GM18526 (cell line): ENCODE results near the gene USH2A.

Experiments
- POLR2A ChIP-seq: IDR thresholded peaks from 3 replicates; pipeline ENCODE4 v1.6.1; 2011; ENCODE audit not compliant: insufficient read length; ENCODE audit errors: extremely low read depth

Gene USH2A

GRCh38 chr1:215887627-215888026 lies 535.6 kb downstream of the USH2A start:
- TF ChIP-seq POLR2A: no peak

- TF ChIP-seq POLR2A: no peak
Observed at GRCh38 chr1:215883004-215883403, 540.2 kb downstream of the USH2A start.

- TF ChIP-seq POLR2A: no peak
Observed at GRCh38 chr1:215878843-215879242, 544.4 kb downstream of the USH2A start.

- TF ChIP-seq POLR2A: no peak
Observed at GRCh38 chr1:215878128-215878527, 545.1 kb downstream of the USH2A start.

- no peak for TF ChIP-seq POLR2A
Observed at GRCh38 chr1:215877452-215877951, 545.7 kb downstream of the USH2A start.

GRCh38 chr1:215875712-215876111 lies 547.5 kb downstream of the USH2A start:
- TF ChIP-seq POLR2A: no peak

- no peak for TF ChIP-seq POLR2A
Observed at GRCh38 chr1:215875236-215875635, 548.0 kb downstream of the USH2A start.

GRCh38 chr1:215872658-215873057 lies 550.6 kb downstream of the USH2A start:
- TF ChIP-seq POLR2A: no peak

GRCh38 chr1:215868500-215868899 lies 554.7 kb downstream of the USH2A start:
- no peak for TF ChIP-seq POLR2A

- no peak for TF ChIP-seq POLR2A
Observed at GRCh38 chr1:215865060-215865459, 558.2 kb downstream of the USH2A start.

- TF ChIP-seq POLR2A: no peak
Observed at GRCh38 chr1:215863796-215864195, 559.5 kb downstream of the USH2A start.

GRCh38 chr1:215860833-215861232 lies 562.4 kb downstream of the USH2A start:
- no peak for TF ChIP-seq POLR2A

GRCh38 chr1:215857317-215857716 lies 565.9 kb downstream of the USH2A start:
- no peak for TF ChIP-seq POLR2A

GRCh38 chr1:215845234-215845891 lies 577.9 kb downstream of the USH2A start:
- no peak for TF ChIP-seq POLR2A

- TF ChIP-seq POLR2A: no peak
Observed at GRCh38 chr1:215844777-215845176, 578.5 kb downstream of the USH2A start.

GRCh38 chr1:215844266-215844665 lies 579.0 kb downstream of the USH2A start:
- TF ChIP-seq POLR2A: no peak

GRCh38 chr1:215842905-215843304 lies 580.3 kb downstream of the USH2A start:
- TF ChIP-seq POLR2A: no peak
